SU-DHL-6 (cell line): ENCODE data around the gene RAB4B.
"Not testable (repeated sequence)": the region's sequence is repeated elsewhere in the genome, so short reads cannot be mapped to it uniquely, and the experiment has no call there.

ENCODE experiments used
- H2AFZ ChIP-seq: fragments of 200-600 bp; sonication (generic); 2 replicates; pipeline ENCODE4 v1.6.1; 2014; ENCODE audit warnings: low read depth, mild to moderate bottlenecking, moderate library complexity, mixed read lengths, antibody characterized with exemption, low read length; ENCODE audit not compliant: severe bottlenecking
- H3F3A ChIP-seq: fragments of 200-600 bp; shearing (Covaris generic); 2 replicates; pipeline ENCODE4 v1.6.0; 2016; ENCODE audit warnings: antibody characterized with exemption, mild to moderate bottlenecking; ENCODE audit not compliant: insufficient read depth
- H3K27ac ChIP-seq: fragments of 200-600 bp; sonication (generic); 2 replicates; pipeline ENCODE4 v1.5.1; 2016; ENCODE audit warnings: low read depth, mild to moderate bottlenecking, low read length, moderate library complexity, mixed read lengths
- H3K27me3 ChIP-seq: fragments of 200-600 bp; sonication (generic), shearing (Covaris generic); 2 replicates; pipeline ENCODE4 v1.6.0; 2014; ENCODE audit warnings: mild to moderate bottlenecking, low read length
- H3K36me3 ChIP-seq: fragments of 200-600 bp; sonication (generic); 2 replicates; pipeline ENCODE4 v1.6.1; 2014; ENCODE audit warnings: mild to moderate bottlenecking, low read length, mixed read lengths
- H3K4me2 ChIP-seq: fragments of 300-600, 200-600 bp; shearing (Covaris generic), sonication (generic); 2 replicates; pipeline ENCODE4 v1.6.0; 2014; ENCODE audit warnings: low read length, low read depth, mild to moderate bottlenecking; ENCODE audit not compliant: poor library complexity, severe bottlenecking
- H3K4me3 ChIP-seq: fragments of 200-600 bp; sonication (generic); 2 replicates; pipeline ENCODE4 v1.5.1; 2014; ENCODE audit warnings: antibody characterized with exemption, low read length, mild to moderate bottlenecking, mixed read lengths; ENCODE audit not compliant: insufficient read depth, poor library complexity, severe bottlenecking
- H3K79me2 ChIP-seq: fragments of 200-600 bp; sonication (generic); 2 replicates; pipeline ENCODE4 v1.6.1; 2014; ENCODE audit warnings: mild to moderate bottlenecking, low read length, moderate library complexity; ENCODE audit not compliant: insufficient read depth
- H3K9ac ChIP-seq: fragments of 200-600 bp; sonication (generic); 2 replicates; pipeline ENCODE4 v1.7.0; 2014; ENCODE audit warnings: mild to moderate bottlenecking, low read length
- H3K9me2 ChIP-seq: fragments of 200-600 bp; sonication (generic); replicated peaks from 2 replicates; pipeline ENCODE4 v1.6.1; 2014; ENCODE audit warnings: low read length; ENCODE audit not compliant: insufficient read depth
- H3K9me3 ChIP-seq: fragments of 200-600 bp; sonication (generic); 2 replicates; pipeline ENCODE4 v1.6.1; 2014; ENCODE audit warnings: low read length, mixed read lengths; ENCODE audit not compliant: insufficient read depth
- H4K20me1 ChIP-seq: fragments of 200-600 bp; sonication (generic); 2 replicates; pipeline ENCODE4 v1.6.1; 2014; ENCODE audit warnings: low read depth, mild to moderate bottlenecking, antibody characterized with exemption, low read length, moderate library complexity, mixed read lengths
- EZH2phosphoT487 ChIP-seq: fragments of 200-600 bp; sonication (generic), shearing (Covaris generic); conservative IDR thresholded peaks from 2 replicates; pipeline ENCODE4 v1.6.1; 2018; ENCODE audit warnings: mild to moderate bottlenecking, antibody characterized with exemption, low read length, moderate library complexity, mixed read lengths
- TF ChIP-seq, protein P1 (sequence below): fragments of 200-600 bp; sonication (generic); IDR thresholded peaks from one replicate; pipeline ENCODE4 v1.5.1; 2017; ENCODE audit warnings: antibody characterized with exemption, mild to moderate bottlenecking, low read length, moderate library complexity; ENCODE audit not compliant: insufficient read depth, poor library complexity, severe bottlenecking

RAB4B gene

DNA sequence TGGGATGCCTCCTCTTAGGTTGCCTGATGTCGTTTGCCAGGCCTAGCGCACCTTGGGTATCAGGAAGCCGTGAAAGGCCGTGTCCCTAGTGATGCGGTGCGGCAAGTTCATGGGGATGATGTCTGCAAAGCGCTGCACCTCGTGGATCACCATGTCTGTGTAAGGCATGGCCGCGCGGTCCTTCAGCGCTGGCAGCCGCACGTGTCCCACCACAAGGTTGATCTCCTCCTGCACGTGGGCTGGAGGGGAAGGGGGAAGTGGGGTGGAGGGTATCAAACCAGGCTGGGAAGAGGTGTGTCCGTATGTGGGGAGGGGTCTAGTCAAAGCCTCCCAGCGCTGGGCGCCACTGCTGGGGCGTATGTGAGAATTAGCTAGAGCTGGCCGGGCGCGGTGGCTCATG, 44.1 kb downstream of the RAB4B start:
- Histone ChIP-seq H4K20me1 (no peaks in the 10 kb centered on the region), H3K9me3 (no peaks in the 10 kb centered on the region), H3K4me3 (no peak overlapping the region), H3K9ac (no peak overlapping the region), H3K27ac (no peak overlapping the region), H2AFZ (no peak overlapping the region), H3K4me2 (no peak overlapping the region), H3F3A (no peaks in the 10 kb centered on the region), H3K27me3 (no peaks in the 10 kb centered on the region), H3K79me2 (no peaks in the 10 kb centered on the region), H3K36me3 (no peaks in the 10 kb centered on the region), H3K9me2 (no peaks in the 10 kb centered on the region)
- no peak for TF ChIP-seq EZH2phosphoT487
- TF ChIP-seq, protein P1, sequence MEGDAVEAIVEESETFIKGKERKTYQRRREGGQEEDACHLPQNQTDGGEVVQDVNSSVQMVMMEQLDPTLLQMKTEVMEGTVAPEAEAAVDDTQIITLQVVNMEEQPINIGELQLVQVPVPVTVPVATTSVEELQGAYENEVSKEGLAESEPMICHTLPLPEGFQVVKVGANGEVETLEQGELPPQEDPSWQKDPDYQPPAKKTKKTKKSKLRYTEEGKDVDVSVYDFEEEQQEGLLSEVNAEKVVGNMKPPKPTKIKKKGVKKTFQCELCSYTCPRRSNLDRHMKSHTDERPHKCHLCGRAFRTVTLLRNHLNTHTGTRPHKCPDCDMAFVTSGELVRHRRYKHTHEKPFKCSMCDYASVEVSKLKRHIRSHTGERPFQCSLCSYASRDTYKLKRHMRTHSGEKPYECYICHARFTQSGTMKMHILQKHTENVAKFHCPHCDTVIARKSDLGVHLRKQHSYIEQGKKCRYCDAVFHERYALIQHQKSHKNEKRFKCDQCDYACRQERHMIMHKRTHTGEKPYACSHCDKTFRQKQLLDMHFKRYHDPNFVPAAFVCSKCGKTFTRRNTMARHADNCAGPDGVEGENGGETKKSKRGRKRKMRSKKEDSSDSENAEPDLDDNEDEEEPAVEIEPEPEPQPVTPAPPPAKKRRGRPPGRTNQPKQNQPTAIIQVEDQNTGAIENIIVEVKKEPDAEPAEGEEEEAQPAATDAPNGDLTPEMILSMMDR: no peak

- H3F3A ChIP-seq, H3K9me2 ChIP-seq, H3K79me2 ChIP-seq, H3K4me3 ChIP-seq, H3K9ac ChIP-seq, H4K20me1 ChIP-seq, H3K4me2 ChIP-seq, H3K9me3 ChIP-seq, H3K27ac ChIP-seq, H3K36me3 ChIP-seq, H2AFZ ChIP-seq, H3K27me3 ChIP-seq: not testable (repeated sequence)
Measured at GRCh38 chr19:40822704-40823553, 44.9 kb downstream of the RAB4B start.

- H3F3A ChIP-seq, H3K79me2 ChIP-seq, H2AFZ ChIP-seq, H3K27me3 ChIP-seq, H3K4me3 ChIP-seq, H3K27ac ChIP-seq, H3K4me2 ChIP-seq, H3K9me2 ChIP-seq, H4K20me1 ChIP-seq, H3K9ac ChIP-seq, H3K9me3 ChIP-seq, H3K36me3 ChIP-seq: not testable (repeated sequence)
Measured at GRCh38 chr19:40824916-40825315, 46.9 kb downstream of the RAB4B start.

- not testable (repeated sequence) for H3K9me2 ChIP-seq, H3K4me3 ChIP-seq, H3K79me2 ChIP-seq, H2AFZ ChIP-seq, H3K27me3 ChIP-seq, H3K36me3 ChIP-seq, H4K20me1 ChIP-seq, H3K9me3 ChIP-seq, H3F3A ChIP-seq, H3K9ac ChIP-seq, H3K27ac ChIP-seq, H3K4me2 ChIP-seq
Measured at GRCh38 chr19:40825460-40826095, 47.5 kb downstream of the RAB4B start.

DNA sequence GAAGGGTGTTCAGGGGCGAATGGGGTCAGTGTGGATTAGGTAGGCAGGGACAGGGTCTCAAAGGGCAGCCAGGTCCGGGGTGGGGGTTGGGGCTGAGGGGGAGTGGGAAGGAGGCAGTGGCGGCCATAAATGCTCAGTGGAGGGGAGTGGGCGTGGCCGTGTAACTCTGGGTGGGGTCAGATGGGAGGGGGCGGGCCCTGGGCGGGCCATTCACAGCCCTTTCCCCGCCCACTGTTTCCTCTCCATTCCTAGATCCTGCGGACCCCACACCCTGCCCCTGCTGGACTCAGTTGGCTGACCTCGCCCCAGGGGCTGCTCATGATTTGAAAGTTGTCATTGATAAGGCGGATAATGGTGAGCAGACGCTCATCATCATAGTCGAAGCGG, 48.3 kb downstream of the RAB4B start:
- not testable (repeated sequence) for H3K4me3 ChIP-seq, H2AFZ ChIP-seq, H3K79me2 ChIP-seq, H3F3A ChIP-seq, H3K27me3 ChIP-seq, H3K4me2 ChIP-seq, H3K9me2 ChIP-seq, H3K9ac ChIP-seq, H3K9me3 ChIP-seq, H3K36me3 ChIP-seq, H3K27ac ChIP-seq, H4K20me1 ChIP-seq

DNA sequence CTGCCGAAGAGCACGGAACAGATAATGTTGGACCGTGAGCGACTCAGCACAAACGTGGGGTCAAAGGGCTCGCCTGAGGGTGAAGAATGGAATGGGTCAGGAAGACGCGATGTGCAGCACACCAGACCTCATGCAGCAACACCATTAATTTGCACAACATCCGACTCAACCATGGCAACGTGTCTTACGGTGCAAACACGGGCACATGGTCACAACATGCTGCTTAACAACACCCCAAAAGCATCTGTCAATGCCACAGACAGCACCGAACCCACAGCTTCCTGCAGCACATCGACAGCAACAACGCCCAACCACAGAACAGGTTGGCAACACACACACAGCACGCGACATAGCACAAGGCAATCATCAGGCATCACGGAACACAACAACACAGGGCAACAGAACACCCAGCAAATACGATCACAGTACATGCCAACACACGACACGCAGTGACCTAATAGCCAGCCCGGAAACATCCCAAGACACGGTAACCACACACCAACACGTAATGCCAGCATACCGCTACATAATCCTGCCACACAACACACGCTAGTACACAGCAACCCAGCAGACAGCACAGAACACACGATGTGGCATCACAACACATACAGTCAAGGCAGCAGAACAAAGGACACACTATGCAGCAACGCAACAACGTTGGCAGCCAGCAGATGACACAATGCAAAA, 48.8 kb downstream of the RAB4B start:
- not testable (repeated sequence) for H3K79me2 ChIP-seq, H3K4me2 ChIP-seq, H3K9me3 ChIP-seq, H3K9ac ChIP-seq, H3K9me2 ChIP-seq, H4K20me1 ChIP-seq, H3K4me3 ChIP-seq, H3K27me3 ChIP-seq, H2AFZ ChIP-seq, H3K27ac ChIP-seq, H3F3A ChIP-seq, H3K36me3 ChIP-seq
